OCI-LY7 (cell line): ENCODE data around the gene NFYC.

Experiments used
- EZH2phosphoT487 ChIP-seq: fragments of 200-600 bp; sonication (generic); IDR thresholded peaks from 2 replicates; pipeline ENCODE4 v1.6.1; 2018; ENCODE audit warnings: low read depth, borderline replicate concordance, mild to moderate bottlenecking, mixed run types, antibody characterized with exemption, low read length, moderate library complexity, mixed read lengths
- TF ChIP-seq, protein P1 (sequence below): fragments of 200-600 bp; sonication (generic); conservative IDR thresholded peaks from 2 replicates; pipeline ENCODE4 v1.5.1; 2014; ENCODE audit warnings: mild to moderate bottlenecking, antibody characterized with exemption, low read length, moderate library complexity, mixed read lengths

DNA sequence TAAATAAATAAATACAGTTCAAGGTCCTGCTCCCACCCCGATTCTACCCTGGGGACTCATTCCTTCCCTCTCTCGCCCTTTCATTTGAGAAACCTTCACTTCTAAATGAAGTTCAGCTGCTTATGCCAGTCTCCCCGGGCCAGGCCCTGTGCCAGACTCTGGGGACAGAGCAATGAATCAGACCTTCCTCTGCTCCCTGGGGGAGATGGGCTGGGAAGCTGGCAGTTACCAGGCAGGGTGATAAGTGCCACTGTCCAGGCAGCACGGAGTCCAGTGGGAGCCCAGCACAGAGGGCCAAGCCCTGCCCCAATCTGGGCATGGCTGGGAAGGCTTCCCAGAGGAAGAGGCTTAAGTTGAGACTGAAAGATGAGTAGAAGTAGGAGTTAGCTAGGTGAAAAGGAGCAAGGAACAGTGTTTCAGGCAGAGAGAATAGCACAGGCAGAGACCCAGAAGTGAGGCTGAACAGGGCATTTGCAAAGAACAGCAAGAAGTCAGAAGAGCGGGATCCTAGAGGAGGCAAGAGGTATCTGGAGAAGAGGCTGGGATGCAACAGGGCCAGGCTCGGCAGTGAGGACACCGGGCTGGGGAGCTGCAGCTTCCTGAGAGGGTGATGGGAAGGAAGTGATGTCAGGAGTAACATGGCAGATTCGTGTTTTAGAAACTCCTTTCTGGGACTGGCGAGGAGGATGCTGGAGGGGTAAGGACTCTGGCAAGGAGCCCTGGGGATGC, 105.6 kb downstream of the NFYC start:
- TF ChIP-seq, protein P1, sequence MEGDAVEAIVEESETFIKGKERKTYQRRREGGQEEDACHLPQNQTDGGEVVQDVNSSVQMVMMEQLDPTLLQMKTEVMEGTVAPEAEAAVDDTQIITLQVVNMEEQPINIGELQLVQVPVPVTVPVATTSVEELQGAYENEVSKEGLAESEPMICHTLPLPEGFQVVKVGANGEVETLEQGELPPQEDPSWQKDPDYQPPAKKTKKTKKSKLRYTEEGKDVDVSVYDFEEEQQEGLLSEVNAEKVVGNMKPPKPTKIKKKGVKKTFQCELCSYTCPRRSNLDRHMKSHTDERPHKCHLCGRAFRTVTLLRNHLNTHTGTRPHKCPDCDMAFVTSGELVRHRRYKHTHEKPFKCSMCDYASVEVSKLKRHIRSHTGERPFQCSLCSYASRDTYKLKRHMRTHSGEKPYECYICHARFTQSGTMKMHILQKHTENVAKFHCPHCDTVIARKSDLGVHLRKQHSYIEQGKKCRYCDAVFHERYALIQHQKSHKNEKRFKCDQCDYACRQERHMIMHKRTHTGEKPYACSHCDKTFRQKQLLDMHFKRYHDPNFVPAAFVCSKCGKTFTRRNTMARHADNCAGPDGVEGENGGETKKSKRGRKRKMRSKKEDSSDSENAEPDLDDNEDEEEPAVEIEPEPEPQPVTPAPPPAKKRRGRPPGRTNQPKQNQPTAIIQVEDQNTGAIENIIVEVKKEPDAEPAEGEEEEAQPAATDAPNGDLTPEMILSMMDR: no peak
- TF ChIP-seq EZH2phosphoT487: no peak
